DOHH2 (cell line): ENCODE results near the gene NCAM1.
"Not testable (repeated sequence)": the region's sequence is repeated elsewhere in the genome, so short reads cannot be mapped to it uniquely, and the experiment has no call there.

Experiments used
- H3F3A ChIP-seq: fragments of 200-600 bp; sonication (generic), shearing (Covaris generic); 2 replicates; pipeline ENCODE4 v1.6.0; 2016; ENCODE audit warnings: antibody characterized with exemption, mild to moderate bottlenecking; ENCODE audit not compliant: control insufficient read depth, insufficient read depth
- H3K27ac ChIP-seq: fragments of 200-600 bp; sonication (generic); 2 replicates; pipeline ENCODE4 v1.5.1; 2014; ENCODE audit warnings: low read depth, mild to moderate bottlenecking, low read length, moderate library complexity
- H3K27me3 ChIP-seq: fragments of 200-600 bp; sonication (generic); 2 replicates; pipeline ENCODE4 v1.6.1; 2014; ENCODE audit warnings: mild to moderate bottlenecking, low read length, mixed read lengths; ENCODE audit not compliant: control insufficient read depth
- H3K36me3 ChIP-seq: fragments of 200-600 bp; sonication (generic); 2 replicates; pipeline ENCODE4 v1.6.1; 2014; ENCODE audit warnings: mild to moderate bottlenecking, low read length, moderate library complexity, mixed read lengths; ENCODE audit not compliant: control insufficient read depth
- H3K4me1 ChIP-seq: fragments of 200-600 bp; sonication (generic); 2 replicates; pipeline ENCODE4 v1.6.1; 2014; ENCODE audit warnings: mild to moderate bottlenecking, low read length, mixed read lengths; ENCODE audit not compliant: control insufficient read depth
- H3K4me2 ChIP-seq: fragments of 200-600 bp; sonication (generic); 2 replicates; pipeline ENCODE4 v1.6.0; 2014; ENCODE audit warnings: mild to moderate bottlenecking, low read length, moderate library complexity
- H3K4me3 ChIP-seq: fragments of 200-600 bp; sonication (generic); 2 replicates; pipeline ENCODE4 v1.5.1; 2014; ENCODE audit warnings: mild to moderate bottlenecking, low read length, mixed read lengths
- H3K79me2 ChIP-seq: fragments of 200-600 bp; sonication (generic); 2 replicates; pipeline ENCODE4 v1.6.1; 2014; ENCODE audit warnings: mild to moderate bottlenecking, low read length, mixed read lengths; ENCODE audit not compliant: control insufficient read depth
- H3K9me2 ChIP-seq: fragments of 200-600 bp; sonication (generic); replicated peaks from 2 replicates; pipeline ENCODE4 v1.6.1; 2014; ENCODE audit warnings: mild to moderate bottlenecking, low read length, mixed read lengths; ENCODE audit not compliant: control insufficient read depth
- H3K9me3 ChIP-seq: fragments of 200-600 bp; sonication (generic); 2 replicates; pipeline ENCODE4 v1.6.1; 2014; ENCODE audit warnings: antibody characterized with exemption, low read length, mixed read lengths; ENCODE audit not compliant: control insufficient read depth, insufficient read depth
- H4K20me1 ChIP-seq: fragments of 200-600 bp; sonication (generic); 2 replicates; pipeline ENCODE4 v1.6.0; 2014; ENCODE audit warnings: low read depth, mild to moderate bottlenecking, antibody characterized with exemption, low read length, moderate library complexity; ENCODE audit not compliant: control insufficient read depth, insufficient read depth
- CTCF ChIP-seq: fragments of 200-600 bp; sonication (generic); IDR thresholded peaks from one replicate; pipeline ENCODE4 v1.5.1; 2014; ENCODE audit warnings: antibody characterized with exemption, mild to moderate bottlenecking, low read depth, low read length; ENCODE audit not compliant: poor library complexity, severe bottlenecking
- EZH2phosphoT487 ChIP-seq: fragments of 200-600 bp; sonication (generic); IDR thresholded peaks from 2 replicates; pipeline ENCODE4 v1.6.1; 2017; ENCODE audit warnings: borderline replicate concordance, mild to moderate bottlenecking, antibody characterized with exemption, low read length, moderate library complexity, mixed read lengths

Gene NCAM1

GRCh38 chr11:113293936-113294335 lies 332.7 kb downstream of the NCAM1 start:
- no peak for TF ChIP-seq EZH2phosphoT487
- TF ChIP-seq CTCF = no peak
- Histone ChIP-seq H4K20me1 (no peaks in the 10 kb centered on the region), H3K36me3 (no peaks in the 10 kb centered on the region), H3K27ac (no peak overlapping the region), H3K4me2 (no peak overlapping the region), H3K27me3 (peaks cover 5% of the 10 kb centered on the region; the same call in 1 of the 2 replicates), H3K4me1 (no peaks in the 10 kb centered on the region), H3K4me3 (no peak overlapping the region), H3K9me2 (no peaks in the 10 kb centered on the region), H3K79me2 (no peaks in the 10 kb centered on the region), H3F3A (no peaks in the 10 kb centered on the region), H3K9me3 (no peaks in the 10 kb centered on the region)

- H3K27ac ChIP-seq = no peak overlapping the region
- no peaks in the 10 kb centered on the region for H3K9me2 ChIP-seq
Measured at GRCh38 chr11:113295993-113296392, 334.8 kb downstream of the NCAM1 start.

GRCh38 chr11:113296447-113297205 lies 335.4 kb downstream of the NCAM1 start:
- Histone ChIP-seq H4K20me1 (no peaks in the 10 kb centered on the region), H3K36me3 (no peaks in the 10 kb centered on the region), H3K79me2 (no peaks in the 10 kb centered on the region), H3K9me2 (no peaks in the 10 kb centered on the region), H3K4me2 (no peak overlapping the region), H3K4me3 (no peak overlapping the region), H3K9me3 (no peaks in the 10 kb centered on the region), H3K27me3 (peaks cover 5% of the 10 kb centered on the region; the same call in 1 of the 2 replicates), H3K27ac (no peak overlapping the region), H3K4me1 (no peaks in the 10 kb centered on the region), H3F3A (no peaks in the 10 kb centered on the region)
- no peak for TF ChIP-seq EZH2phosphoT487
- TF ChIP-seq CTCF = no peak

More at GRCh38 chr11:113295993-113296392, 334.8 kb downstream of the NCAM1 start:
- no peaks in the 10 kb centered on the region for H3K36me3 ChIP-seq
- H3K4me1 ChIP-seq = no peaks in the 10 kb centered on the region
- H3K79me2 ChIP-seq = no peaks in the 10 kb centered on the region
- no peaks in the 10 kb centered on the region for H4K20me1 ChIP-seq
- no peaks in the 10 kb centered on the region for H3K9me3 ChIP-seq
- TF ChIP-seq CTCF (no peak), EZH2phosphoT487 (no peak)
- H3K4me3 ChIP-seq = no peak overlapping the region
- H3K27me3 ChIP-seq = peaks cover 5% of the 10 kb centered on the region; the same call in 1 of the 2 replicates
- no peak overlapping the region for H3K4me2 ChIP-seq
- no peaks in the 10 kb centered on the region for H3F3A ChIP-seq

- not testable (repeated sequence) for H3K27me3 ChIP-seq, H3K4me2 ChIP-seq, H3K4me3 ChIP-seq, H3K4me1 ChIP-seq, H3K9me2 ChIP-seq, H3K9me3 ChIP-seq, H4K20me1 ChIP-seq, H3K36me3 ChIP-seq, H3K79me2 ChIP-seq, H3K27ac ChIP-seq, H3F3A ChIP-seq
Measured at GRCh38 chr11:113298496-113298895, 337.3 kb downstream of the NCAM1 start.
